Peyer's patch (tissue), 4 donors: ENCODE results near the gene ARRDC3. TPM values are rescaled to one million over a fixed set of nuclear protein-coding genes. Genes with fewer than 3 reads are reported as not detected.
"Not testable (repeated sequence)": the region's sequence is repeated elsewhere in the genome, so short reads cannot be mapped to it uniquely, and the experiment has no call there.

ENCODE experiments used
- DNase-seq, 3 donors: peaks; one replicate each; pipeline ENCODE4 v3.0.0-alpha.2; 2017 to 2019
- H3K27ac ChIP-seq, 4 donors: fragments of 200-600 bp; sonication (generic); one replicate each; pipeline ENCODE4 v1.5.1; 2016 to 2019
- H3K27me3 ChIP-seq, 2 donors: fragments of 200-600 bp; sonication (generic); one replicate each; pipeline ENCODE4 v1.5.1; 2019
- H3K36me3 ChIP-seq, 3 donors: fragments of 200-600 bp; sonication (generic); one replicate each; pipeline ENCODE4 v1.5.1; 2016 to 2019
- H3K4me1 ChIP-seq, 4 donors: fragments of 200-600 bp; sonication (generic); one replicate each; pipeline ENCODE4 v1.5.1; 2016 to 2019
- H3K4me3 ChIP-seq, 4 donors: fragments of 200-600 bp; sonication (generic); 1 replicate in 3 of 4; 2 replicates in 1 of 4; pipeline ENCODE4 v1.5.1; 2016 to 2019; ENCODE audit warnings: mild to moderate bottlenecking in 1 of 4
- H3K9me3 ChIP-seq, 4 donors: fragments of 200-600 bp; sonication (generic); one replicate each; pipeline ENCODE4 v1.5.1; 2016 to 2019; ENCODE audit warnings: mild to moderate bottlenecking in 1 of 4
- CTCF ChIP-seq, 6 experiments: fragments of 450-650 bp in 4 of 6; fragments of 200-600 bp in 2 of 6; sonication (generic) in 1 of 6; IDR thresholded peaks; one replicate each; pipeline ENCODE4 v1.5.1; 2017 to 2019; ENCODE audit warnings: antibody characterized with exemption in 6 of 6, mild to moderate bottlenecking in 3 of 6, moderate library complexity in 1 of 6
- POLR2A ChIP-seq, 2 donors: fragments of 450-650 bp; IDR thresholded peaks; one replicate each; pipeline ENCODE4 v1.5.1; 2017; ENCODE audit warnings: antibody characterized with exemption in 2 of 2, mild to moderate bottlenecking in 2 of 2, moderate library complexity in 2 of 2
- total RNA-seq, 4 donors: library from RNA; depleted of rRNA; stranded (reverse); fragments of >200 nt; gene quantifications; one replicate each; pipeline ENCODE4 v1.1.0, GENCODE V29; 2016

The ARRDC3 gene
- total RNA-seq, 4 donors from 2014 or later: 11.4 to 32.2 (median 17.7) TPM

DNA sequence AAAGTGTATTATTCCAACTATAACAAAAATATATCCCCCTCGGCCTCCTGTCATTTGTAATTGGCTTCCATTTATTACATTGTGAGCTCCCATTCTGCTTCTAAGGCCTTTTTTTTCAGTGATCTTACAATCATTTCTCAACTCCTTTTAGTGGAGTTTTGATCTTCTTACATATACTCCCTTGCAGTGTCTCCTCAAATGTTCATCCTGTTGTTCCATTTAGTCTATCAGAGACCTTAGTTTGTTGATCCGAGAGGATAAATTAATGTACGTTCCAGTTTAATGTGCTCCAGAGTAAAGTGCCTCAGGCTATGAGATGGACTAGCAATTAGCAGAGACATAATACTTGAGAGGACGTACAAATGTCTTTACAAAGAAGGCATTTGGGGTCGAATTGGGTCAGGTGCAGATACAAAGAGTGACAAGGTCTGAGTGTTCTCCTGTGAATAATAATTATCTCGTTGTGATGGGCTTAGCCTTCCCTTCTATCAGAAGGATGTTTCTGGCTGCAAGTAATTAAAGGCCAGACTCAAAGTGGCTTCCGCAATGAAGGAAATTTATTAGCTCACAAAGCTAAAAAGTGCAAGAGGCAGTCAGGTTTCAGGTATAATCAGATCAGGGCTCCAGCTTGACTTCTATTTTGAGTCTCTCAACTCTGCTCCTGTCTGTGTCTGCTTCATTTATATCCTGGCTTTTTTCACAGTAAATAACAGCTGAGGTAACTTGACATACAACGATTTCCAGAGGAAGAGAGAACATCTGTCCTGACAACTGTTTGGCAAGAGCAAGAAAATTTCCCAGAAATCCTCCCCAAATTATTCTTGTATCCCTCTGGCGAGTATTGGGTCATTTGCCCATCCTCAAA, 30.1 kb downstream of the ARRDC3 start:
- no peak for DNase-seq
- no peaks in the 10 kb centered on the region for H3K4me1 ChIP-seq
- TF ChIP-seq CTCF (IDR thresholded peaks at IDR 0.05) (no peak), POLR2A (IDR thresholded peaks at IDR 0.05) (no peak)
- H3K27me3 ChIP-seq: no peaks in the 10 kb centered on the region
- H3K36me3 ChIP-seq: no peaks in the 10 kb centered on the region
- no peak overlapping the region for H3K27ac ChIP-seq
- H3K9me3 ChIP-seq: no peaks in the 10 kb centered on the region
- no peak overlapping the region for H3K4me3 ChIP-seq

DNA sequence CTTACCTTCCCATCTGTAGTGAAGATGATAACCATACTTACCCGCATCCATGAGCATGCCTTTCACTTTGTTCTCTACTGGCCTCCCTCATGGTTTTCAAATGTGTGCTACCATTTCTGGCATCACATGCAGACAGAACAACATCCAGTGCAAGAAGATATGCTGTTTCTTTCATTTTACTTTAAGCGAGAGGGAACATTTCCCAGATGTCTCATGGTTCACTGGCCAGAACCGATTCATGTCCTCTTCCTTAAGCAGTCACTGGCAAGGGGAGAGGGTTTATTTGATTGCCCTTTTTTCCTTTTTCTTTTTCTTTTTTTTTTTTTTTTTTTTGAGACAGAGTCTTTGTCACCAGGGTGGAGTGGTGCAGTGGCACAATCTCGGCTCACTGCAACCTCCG, 37.7 kb downstream of the ARRDC3 start:
- TF ChIP-seq CTCF (IDR thresholded peaks at IDR 0.05): no peak

GRCh38 chr5:91344661-91345200, 38.4 kb downstream of the ARRDC3 start:
- not testable (repeated sequence) for H3K27me3 ChIP-seq, DNase-seq, H3K36me3 ChIP-seq, H3K4me3 ChIP-seq, H3K9me3 ChIP-seq, H3K4me1 ChIP-seq, H3K27ac ChIP-seq

More for the DNA sequence above, 37.7 kb downstream of the ARRDC3 start:
- no peaks in the 10 kb centered on the region for H3K27me3 ChIP-seq
- H3K36me3 ChIP-seq: no peaks in the 10 kb centered on the region
- H3K4me3 ChIP-seq: no peak overlapping the region
- H3K27ac ChIP-seq: no peak overlapping the region
- H3K9me3 ChIP-seq: no peaks in the 10 kb centered on the region
- H3K4me1 ChIP-seq: no peaks in the 10 kb centered on the region
- no peak for DNase-seq

- no peak for DNase-seq
- no peaks in the 10 kb centered on the region for H3K9me3 ChIP-seq
- TF ChIP-seq POLR2A (IDR thresholded peaks at IDR 0.05) (no peak), CTCF (IDR thresholded peaks at IDR 0.05) (no peak)
- H3K4me1 ChIP-seq: no peaks in the 10 kb centered on the region
- no peaks in the 10 kb centered on the region for H3K36me3 ChIP-seq
- no peak overlapping the region for H3K4me3 ChIP-seq
- no peak overlapping the region for H3K27ac ChIP-seq
- H3K27me3 ChIP-seq: no peaks in the 10 kb centered on the region
Measured at GRCh38 chr5:91343916-91344315, 39.2 kb downstream of the ARRDC3 start.

- not testable (repeated sequence) for H3K4me3 ChIP-seq, H3K27me3 ChIP-seq, H3K4me1 ChIP-seq, H3K9me3 ChIP-seq, DNase-seq, H3K36me3 ChIP-seq, H3K27ac ChIP-seq
Measured at GRCh38 chr5:91342931-91343330, 40.2 kb downstream of the ARRDC3 start.

GRCh38 chr5:91341154-91341553, 42.0 kb downstream of the ARRDC3 start:
- Histone ChIP-seq H3K9me3 (no peaks in the 10 kb centered on the region), H3K4me1 (no peaks in the 10 kb centered on the region), H3K27me3 (no peaks in the 10 kb centered on the region), H3K4me3 (no peak overlapping the region), H3K27ac (no peak overlapping the region), H3K36me3 (no peaks in the 10 kb centered on the region)
- no peak for TF ChIP-seq POLR2A (IDR thresholded peaks at IDR 0.05)
- no peak for TF ChIP-seq CTCF (IDR thresholded peaks at IDR 0.05)
- no peak for DNase-seq
